Measurements from ENCODE around the gene CCDC61.
A peak's percentile ranks its signal among the peaks of the same experiment; 100 is the strongest.

The CCDC61 gene

DNA sequence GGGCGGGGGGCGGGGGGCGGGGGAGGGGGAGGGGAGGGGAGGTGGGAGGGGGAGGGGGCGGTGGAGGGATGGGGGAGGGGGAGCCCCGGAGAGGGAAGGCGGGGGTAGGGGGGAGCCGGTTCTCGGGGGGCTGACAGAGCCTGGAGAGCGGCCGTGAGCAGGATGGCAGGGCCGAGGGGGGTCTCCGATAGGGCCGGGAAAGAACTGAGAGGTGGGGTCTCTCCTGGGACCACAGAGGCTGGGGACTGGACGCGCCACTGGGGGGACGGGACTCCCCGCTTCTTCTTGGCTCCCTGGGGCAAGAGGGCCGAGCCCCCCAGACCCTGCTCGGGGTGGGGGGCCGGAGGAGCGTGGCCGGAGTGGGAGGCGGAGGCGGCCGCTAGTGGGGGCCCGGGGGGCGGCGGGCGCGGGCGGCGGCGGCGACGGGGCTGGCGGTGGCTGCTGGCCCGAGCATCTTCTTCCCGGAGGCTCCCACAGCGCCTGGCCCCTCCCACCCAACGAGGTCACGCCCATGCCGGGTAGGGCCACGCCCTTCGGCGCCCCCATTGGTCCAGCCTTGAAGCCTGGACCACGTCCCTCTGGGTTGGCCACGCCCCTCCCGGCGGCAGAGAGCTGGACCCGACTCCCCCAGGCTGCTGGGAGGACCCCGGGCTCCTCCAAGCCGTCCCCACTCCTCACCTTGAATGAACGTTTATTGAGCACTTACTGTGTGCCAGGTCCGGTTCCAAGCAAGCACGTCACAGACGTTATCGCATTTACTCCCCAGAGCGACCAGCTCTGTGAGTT lies 21.5 kb upstream of the CCDC61 start, which contains the start of gene NOVA2:
NOVA2 (minus strand) TSS at position 313 of the 786 bp plus-strand sequence. CDS start 514 bp downstream, outside the sequence.
- DNase-seq (ENCODE audit: low read depth, low spot score) = peak; percentile 95

DNA sequence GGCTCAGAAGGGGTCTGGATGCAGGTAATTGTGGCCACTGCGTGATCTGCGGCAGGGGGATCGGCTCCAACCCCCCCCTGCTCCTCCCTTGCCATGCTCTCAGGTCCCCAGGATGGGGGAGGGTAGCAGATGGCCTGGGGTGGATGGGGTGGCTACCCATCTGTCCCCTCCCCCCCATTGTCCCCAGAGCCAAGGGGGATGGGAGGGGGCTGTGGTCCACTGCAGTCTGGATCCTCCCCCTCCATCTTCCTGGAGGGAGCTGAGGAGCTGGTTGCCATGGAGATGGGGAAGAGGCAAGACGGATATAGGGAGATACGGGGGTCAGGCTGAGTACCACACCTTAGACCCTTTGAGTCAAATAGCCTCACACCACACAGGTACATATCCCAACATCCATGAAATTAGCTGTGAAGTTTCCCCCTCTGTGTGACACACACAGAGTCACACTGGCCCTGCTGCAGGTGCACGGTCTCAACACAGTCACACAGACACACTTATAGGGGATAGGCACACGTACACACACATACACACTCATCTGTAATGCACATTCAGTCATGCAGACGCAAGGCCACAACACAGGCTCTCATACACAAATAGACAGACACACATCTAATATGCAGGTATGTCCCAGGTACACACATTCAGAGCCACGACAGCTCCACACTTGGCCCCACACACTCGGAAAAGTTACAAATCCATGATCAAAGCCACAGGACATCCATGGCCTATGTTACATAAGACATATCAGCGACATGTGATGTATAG lies 19.8 kb upstream of the CCDC61 start:
- no peak for DNase-seq (ENCODE audit: low read depth, low spot score)

GRCh38 chr19:45976178-45976577 lies 19.1 kb upstream of the CCDC61 start:
- peak; percentile 47 for DNase-seq (ENCODE audit: low read depth, low spot score)

DNA sequence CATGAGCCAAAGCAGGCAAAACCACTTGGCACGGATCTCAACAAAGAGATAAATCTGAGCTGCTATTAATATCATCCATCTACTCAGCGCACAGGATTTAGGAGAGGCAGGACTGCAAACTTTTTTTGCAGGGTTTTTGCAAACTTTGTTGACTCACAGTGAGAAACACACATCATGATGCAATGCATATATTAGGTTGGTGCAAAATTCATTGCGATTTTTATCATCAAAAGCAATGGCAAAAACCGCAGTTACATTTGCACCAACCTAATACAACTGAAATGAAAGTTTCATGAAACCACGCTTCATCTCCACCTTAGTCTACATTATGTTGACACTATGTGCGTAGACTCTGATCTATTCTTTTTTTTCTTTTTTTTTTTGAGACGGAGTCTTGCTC lies 17.1 kb upstream of the CCDC61 start:
- no peak for DNase-seq (ENCODE audit: low read depth, low spot score)

- DNase-seq (ENCODE audit: low read depth, low spot score) = peak; percentile 78
Measured at GRCh38 chr19:45981350-45981749, 13.9 kb upstream of the CCDC61 start.

DNA sequence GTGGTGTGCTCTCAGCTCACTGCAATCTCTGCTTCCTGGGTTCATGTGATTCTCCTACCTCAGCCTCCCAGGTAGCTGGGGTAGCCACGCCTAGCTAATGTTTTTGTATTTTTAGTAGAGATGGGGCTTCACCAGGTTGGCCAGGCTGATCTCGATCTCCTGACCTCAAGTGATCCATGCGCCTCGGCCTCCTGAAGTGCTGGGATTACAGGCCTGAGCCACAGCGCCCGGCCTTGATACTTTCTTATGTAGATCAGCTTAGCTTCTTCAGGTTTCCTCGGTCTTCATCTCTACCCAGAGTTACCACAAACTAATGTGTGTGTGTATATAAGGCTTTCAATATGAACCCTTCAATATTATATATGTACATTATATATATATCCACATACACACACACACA lies 9.9 kb upstream of the CCDC61 start:
- no peak for DNase-seq (ENCODE audit: low read depth, low spot score)

DNA sequence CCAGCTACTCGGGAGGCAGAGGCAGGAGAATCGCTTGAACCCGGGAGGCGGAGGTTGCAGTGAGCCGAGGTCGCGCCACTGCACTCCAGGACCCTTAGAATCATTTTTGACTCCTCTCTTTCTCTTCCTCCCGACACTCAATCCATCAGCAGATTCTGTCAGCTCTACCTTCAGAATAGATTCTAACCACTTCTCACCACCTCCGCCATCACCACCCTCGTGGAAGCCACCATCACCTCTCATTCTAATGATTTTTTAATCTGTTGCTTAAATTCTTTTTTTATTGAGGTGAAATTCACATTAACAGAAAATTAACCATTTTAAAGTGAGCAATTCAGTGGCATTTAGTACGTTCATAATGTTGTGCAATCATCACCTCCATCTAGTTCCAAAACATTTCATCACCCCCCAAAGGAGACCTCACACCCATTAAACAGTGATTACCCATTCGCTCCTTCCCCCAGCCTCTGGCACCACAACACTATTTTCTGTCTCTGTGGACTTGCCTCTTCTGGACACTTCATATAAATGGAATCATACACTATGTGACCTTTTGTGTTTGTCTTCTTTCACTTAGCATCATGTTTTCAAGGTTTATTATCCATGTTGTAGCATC lies 5.0 kb upstream of the CCDC61 start:
- no peak for DNase-seq (ENCODE audit: low read depth, low spot score)

- DNase-seq (ENCODE audit: low read depth, low spot score) = no peak
Measured at GRCh38 chr19:45994456-45994997, 740 bp upstream of the CCDC61 start.

- DNase-seq (ENCODE audit: low read depth, low spot score) = no peak
Measured at GRCh38 chr19:45995715-45996385, 583 bp downstream of the CCDC61 start.

- DNase-seq (ENCODE audit: low read depth, low spot score) = no peak
Measured at GRCh38 chr19:45996933-45997332, 1.7 kb downstream of the CCDC61 start.

DNA sequence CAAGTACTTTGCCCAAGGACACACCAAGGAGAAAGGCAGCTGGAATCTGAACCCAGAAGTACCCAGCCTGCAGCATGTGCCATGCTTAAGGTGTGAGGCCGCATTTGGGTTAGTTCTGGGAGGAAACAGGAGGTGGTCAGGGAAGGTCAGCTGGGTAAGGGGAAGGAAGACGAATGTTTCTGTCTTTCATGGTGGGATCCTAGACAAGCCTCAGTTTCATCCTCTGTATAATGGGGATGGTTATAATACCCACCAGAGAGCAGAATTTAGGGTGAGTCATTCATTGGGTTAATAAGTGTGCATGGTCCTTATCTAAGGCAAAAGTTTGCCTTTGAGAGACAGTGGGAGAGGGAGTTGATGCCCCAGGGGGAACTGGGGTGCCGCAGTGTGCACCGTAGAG lies 3.6 kb downstream of the CCDC61 start:
- no peak for DNase-seq (ENCODE audit: low read depth, low spot score)

GRCh38 chr19:45999653-46000121 lies 4.4 kb downstream of the CCDC61 start:
- peak; percentile 59 for DNase-seq (ENCODE audit: low read depth, low spot score)

DNA sequence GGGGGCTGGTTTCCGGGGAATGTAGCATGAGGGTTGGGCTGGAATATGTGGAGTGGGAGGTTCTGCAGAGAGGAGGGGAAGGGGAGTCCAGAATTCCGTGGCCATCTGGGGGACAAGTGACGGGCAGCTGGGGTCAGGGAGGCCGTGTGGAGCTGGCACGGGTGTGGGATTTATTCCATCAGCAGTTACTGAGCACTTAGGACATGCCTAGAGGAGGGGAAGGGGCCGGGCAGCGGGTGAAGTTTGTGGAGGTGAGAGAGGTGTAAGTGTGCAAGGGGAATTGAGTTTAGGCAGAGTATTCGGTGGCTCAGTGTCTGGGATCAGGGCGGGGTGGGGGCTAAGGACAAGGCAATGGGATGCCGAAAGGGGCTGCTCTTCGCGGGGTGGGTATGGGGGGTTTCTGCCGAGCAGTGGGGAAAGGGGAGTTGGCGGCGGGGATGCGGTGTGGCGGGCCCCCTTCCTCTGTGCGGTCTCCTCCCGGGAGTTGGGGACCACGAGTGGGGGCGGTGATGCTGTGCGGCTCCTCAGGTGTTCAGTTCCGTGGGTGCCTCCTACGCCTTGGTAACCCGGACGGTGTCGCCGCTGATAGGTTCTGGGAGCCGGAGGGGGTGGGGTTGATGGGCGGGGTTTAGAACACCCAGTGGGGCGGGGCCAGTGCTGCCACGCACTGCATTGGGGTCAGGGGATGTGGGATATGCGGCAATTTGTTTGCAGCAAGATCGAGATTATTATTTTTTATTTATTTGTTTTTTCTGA lies 5.4 kb downstream of the CCDC61 start:
- peak; percentile 67 for DNase-seq (ENCODE audit: low read depth, low spot score)

- DNase-seq (ENCODE audit: low read depth, low spot score) = no peak
Measured at GRCh38 chr19:46002678-46003275, 7.5 kb downstream of the CCDC61 start.

DNA sequence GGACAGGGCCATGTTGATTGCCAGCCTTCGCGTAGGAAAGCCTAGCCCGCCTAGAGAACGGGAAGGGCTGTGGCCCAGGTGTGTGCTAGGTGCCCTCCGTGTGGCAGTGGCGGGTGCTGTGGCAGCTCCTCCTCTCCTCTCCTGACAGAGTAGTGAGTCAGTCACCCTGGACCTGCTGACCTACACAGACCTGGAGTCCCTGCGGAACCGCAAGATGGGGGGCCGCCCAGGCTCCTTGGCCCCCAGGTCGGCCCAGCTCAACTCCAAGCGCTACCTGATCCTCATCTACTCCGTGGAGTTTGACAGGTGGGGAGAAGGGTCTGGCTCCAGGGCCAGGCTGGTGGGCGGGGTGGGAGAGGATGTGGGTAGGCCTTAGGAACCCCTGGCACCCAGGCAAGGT lies 11.1 kb downstream of the CCDC61 start:
- DNase-seq (ENCODE audit: low read depth, low spot score) = no peak

- peak; percentile 84 for DNase-seq (ENCODE audit: low read depth, low spot score)
Measured at GRCh38 chr19:46009530-46010510, 14.6 kb downstream of the CCDC61 start.

GRCh38 chr19:46014534-46014933 lies 19.3 kb downstream of the CCDC61 start:
- DNase-seq (ENCODE audit: low read depth, low spot score) = no peak

GRCh38 chr19:46014941-46015686 lies 19.8 kb downstream of the CCDC61 start:
- peak; percentile 80 for DNase-seq (ENCODE audit: low read depth, low spot score)
